Measurements from ENCODE around the gene LIMS4. TPM values are rescaled to one million over a fixed set of nuclear protein-coding genes. Genes with fewer than 3 reads are reported as not detected.
"Not testable (repeated sequence)": the region's sequence is repeated elsewhere in the genome, so short reads cannot be mapped to it uniquely, and the experiment has no call there.

Gene LIMS4
- total and polyA plus RNA-seq, 2 of the 8 experiments (the other 6 are each of a cell fraction or from before 2014, with no cell fraction given) = 0.44 TPM; not detected in 1

- H3K4me2 ChIP-seq (ENCODE audit: insufficient read depth in 1 of 2, low read depth in 2 of 2, low read length in 2 of 2); H2BK20ac ChIP-seq (ENCODE audit: low read length); H3K79me2 ChIP-seq (ENCODE audit: control insufficient read depth in 1 of 2, insufficient read depth in 2 of 2, low read length in 2 of 2); H4K91ac ChIP-seq (replicated peaks; ENCODE audit: insufficient read length, low read length); H2AFZ ChIP-seq (ENCODE audit: low read length); H3K4ac ChIP-seq (replicated peaks; ENCODE audit: insufficient read length, low read depth, low read length); H3K18ac ChIP-seq (ENCODE audit: extremely low read depth, low read length); H3K9me3 ChIP-seq (ENCODE audit: insufficient read depth in 2 of 2, low read depth in 1 of 2, low read length in 1 of 2); H2AK5ac ChIP-seq (ENCODE audit: low read depth, low read length); H3K27ac ChIP-seq (ENCODE audit: low read depth, low read length); H4K8ac ChIP-seq (ENCODE audit: extremely low read depth, insufficient read depth, low read length); POLR2A ChIA-PET (ENCODE audit: partially characterized antibody); H2BK120ac ChIP-seq (replicated peaks; ENCODE audit: low read depth, low read length); H3K23ac ChIP-seq (ENCODE audit: insufficient read length); H3K14ac ChIP-seq (ENCODE audit: insufficient read length); H2BK15ac ChIP-seq (ENCODE audit: low read length); H3K4me3 ChIP-seq (ENCODE audit: extremely low read depth in 1 of 4, insufficient read depth in 2 of 4, low read depth in 3 of 4, low read length in 4 of 4); H4K20me1 ChIP-seq (replicated peaks in 1 of 2; ENCODE audit: control insufficient read depth in 1 of 2, insufficient read depth in 2 of 2, low read length in 2 of 2); H3K79me1 ChIP-seq (ENCODE audit: low read depth, low read length); H2BK12ac ChIP-seq (ENCODE audit: low read depth, low read length); H3K23me2 ChIP-seq (ENCODE audit: low read depth, low read length); H2BK5ac ChIP-seq (ENCODE audit: low read depth, low read length); H3K56ac ChIP-seq (replicated peaks; ENCODE audit: insufficient read length, low read depth, low read length); H3K4me1 ChIP-seq (replicated peaks in 1 of 4; ENCODE audit: control insufficient read depth in 3 of 4, insufficient read depth in 4 of 4, low read length in 3 of 4); CTCF ChIA-PET (ENCODE audit: partially characterized antibody); H3K27me3 ChIP-seq (replicated peaks in 1 of 4; ENCODE audit: control insufficient read depth in 3 of 4, extremely low read depth in 1 of 4, insufficient read depth in 3 of 4, low read length in 3 of 4); DNase-seq (ENCODE audit: low read depth in 1 of 2, low spot score in 2 of 2); FAIRE-seq; H3K36me3 ChIP-seq (ENCODE audit: control insufficient read depth in 2 of 4, insufficient read depth in 4 of 4, low read length in 3 of 4); H3K9ac ChIP-seq (replicated peaks in 1 of 4; ENCODE audit: extremely low read depth in 1 of 4, low read depth in 3 of 4, low read length in 3 of 4); H4K5ac ChIP-seq (ENCODE audit: insufficient read length, low read depth, low read length): not testable (repeated sequence)
- no CpG with 5 or more reads among the region's 6 CpGs for WGBS, 2 experiments (ENCODE audit: extremely low coverage in 1 of 2, insufficient coverage in 1 of 2, insufficient read length in 1 of 2, insufficient replicate concordance in 2 of 2, low coverage in 1 of 2, low lambda C conversion rate in 2 of 2, missing lambda C conversion rate in 1 of 2)
These were observed 4.3 kb upstream of the LIMS4 start for GRCh38 chr2:110476952-110477351.

GRCh38 chr2:110475627-110476359 is 3.2 kb upstream of the LIMS4 start:
- H4K91ac ChIP-seq (replicated peaks; ENCODE audit: insufficient read length, low read length); H2BK20ac ChIP-seq (ENCODE audit: low read length); H2BK15ac ChIP-seq (ENCODE audit: low read length); H2BK5ac ChIP-seq (ENCODE audit: low read depth, low read length); H3K23me2 ChIP-seq (ENCODE audit: low read depth, low read length); H3K18ac ChIP-seq (ENCODE audit: extremely low read depth, low read length); H2BK12ac ChIP-seq (ENCODE audit: low read depth, low read length); H3K56ac ChIP-seq (replicated peaks; ENCODE audit: insufficient read length, low read depth, low read length); H4K20me1 ChIP-seq (replicated peaks in 1 of 2; ENCODE audit: control insufficient read depth in 1 of 2, insufficient read depth in 2 of 2, low read length in 2 of 2); H3K79me2 ChIP-seq (ENCODE audit: control insufficient read depth in 1 of 2, insufficient read depth in 2 of 2, low read length in 2 of 2); H4K8ac ChIP-seq (ENCODE audit: extremely low read depth, insufficient read depth, low read length); H3K27ac ChIP-seq (ENCODE audit: low read depth, low read length); H3K27me3 ChIP-seq (replicated peaks in 1 of 4; ENCODE audit: control insufficient read depth in 3 of 4, extremely low read depth in 1 of 4, insufficient read depth in 3 of 4, low read length in 3 of 4); H4K5ac ChIP-seq (ENCODE audit: insufficient read length, low read depth, low read length); CTCF ChIA-PET (ENCODE audit: partially characterized antibody); H2AK5ac ChIP-seq (ENCODE audit: low read depth, low read length); H3K36me3 ChIP-seq (ENCODE audit: control insufficient read depth in 2 of 4, insufficient read depth in 4 of 4, low read length in 3 of 4); H3K23ac ChIP-seq (ENCODE audit: insufficient read length); H3K14ac ChIP-seq (ENCODE audit: insufficient read length); POLR2A ChIA-PET (ENCODE audit: partially characterized antibody); H2AFZ ChIP-seq (ENCODE audit: low read length); H3K4me3 ChIP-seq (ENCODE audit: extremely low read depth in 1 of 4, insufficient read depth in 2 of 4, low read depth in 3 of 4, low read length in 4 of 4); H3K9me3 ChIP-seq (ENCODE audit: insufficient read depth in 2 of 2, low read depth in 1 of 2, low read length in 1 of 2); H3K9ac ChIP-seq (replicated peaks in 1 of 4; ENCODE audit: extremely low read depth in 1 of 4, low read depth in 3 of 4, low read length in 3 of 4); H3K4me2 ChIP-seq (ENCODE audit: insufficient read depth in 1 of 2, low read depth in 2 of 2, low read length in 2 of 2); H2BK120ac ChIP-seq (replicated peaks; ENCODE audit: low read depth, low read length); H3K4me1 ChIP-seq (replicated peaks in 1 of 4; ENCODE audit: control insufficient read depth in 3 of 4, insufficient read depth in 4 of 4, low read length in 3 of 4); DNase-seq (ENCODE audit: low read depth in 1 of 2, low spot score in 2 of 2); H3K79me1 ChIP-seq (ENCODE audit: low read depth, low read length); H3K4ac ChIP-seq (replicated peaks; ENCODE audit: insufficient read length, low read depth, low read length); FAIRE-seq: not testable (repeated sequence)
- no CpG with 5 or more reads among the region's 3 CpGs for WGBS, 2 experiments (ENCODE audit: extremely low coverage in 1 of 2, insufficient coverage in 1 of 2, insufficient read length in 1 of 2, insufficient replicate concordance in 2 of 2, low coverage in 1 of 2, low lambda C conversion rate in 2 of 2, missing lambda C conversion rate in 1 of 2)

All from H1 (cell line).